Spinal cord (tissue), 10 donors: ENCODE results near the gene TBC1D24. TPM values are rescaled to one million over a fixed set of nuclear protein-coding genes. Genes with fewer than 3 reads are reported as not detected.

Source experiments
- DNase-seq, 6 donors: peaks; one replicate each; pipeline versions ENCODE4 v3.0.0 to v3.0.0-alpha.2; 2013 to 2015; ENCODE audit warnings: low spot score in 6 of 6, low read depth in 4 of 6
- H3K27ac ChIP-seq: one replicate; pipeline ENCODE4 v1.5.1; 2013; ENCODE audit warnings: low read depth, low read length, control low read depth
- H3K27me3 ChIP-seq: one replicate; pipeline ENCODE4 v1.6.1; 2013; ENCODE audit warnings: low read length; ENCODE audit not compliant: control insufficient read depth, insufficient read depth
- H3K36me3 ChIP-seq: one replicate; pipeline ENCODE4 v1.6.1; 2013; ENCODE audit warnings: low read length; ENCODE audit not compliant: control insufficient read depth, insufficient read depth
- H3K4me1 ChIP-seq: one replicate; pipeline ENCODE4 v1.6.1; 2013; ENCODE audit warnings: low read length; ENCODE audit not compliant: control insufficient read depth, insufficient read depth
- H3K4me3 ChIP-seq: one replicate; pipeline ENCODE4 v1.5.1; 2013; ENCODE audit warnings: low read depth, low read length, control low read depth
- H3K9me3 ChIP-seq: one replicate; pipeline ENCODE4 v1.6.1; 2013; ENCODE audit warnings: low read length; ENCODE audit not compliant: control insufficient read depth, insufficient read depth
- WGBS: methylation state at CpG from one replicate; pipeline ENCODE4 v1.1.5; 2013; ENCODE audit warnings: missing lambda C conversion rate; ENCODE audit not compliant: insufficient coverage; 5-methylcytosine and 5-hydroxymethylcytosine counted together
- polyA plus RNA-seq, 2 donors: library from polyadenylated mRNA; unstranded; fragments of 120-200 nt; gene quantifications; one replicate each; pipeline ENCODE4 v1.2.1, GENCODE V29; 2013; ENCODE audit not compliant: insufficient read length in 2 of 2
- total RNA-seq, 2 donors: library from RNA; depleted of rRNA in 1 of 2; stranded (reverse); fragments of 120-200 nt in 1 of 2; fragments of >200 nt in 1 of 2; gene quantifications; one replicate each; pipeline versions ENCODE4 v1.2.3 to v1.2.4, GENCODE V29; 2013 to 2014
- donor health status: healthy.

TBC1D24 gene
- total and polyA plus RNA-seq, 4 donors: 22.2 to 64.2 (median 35.4) TPM

DNA sequence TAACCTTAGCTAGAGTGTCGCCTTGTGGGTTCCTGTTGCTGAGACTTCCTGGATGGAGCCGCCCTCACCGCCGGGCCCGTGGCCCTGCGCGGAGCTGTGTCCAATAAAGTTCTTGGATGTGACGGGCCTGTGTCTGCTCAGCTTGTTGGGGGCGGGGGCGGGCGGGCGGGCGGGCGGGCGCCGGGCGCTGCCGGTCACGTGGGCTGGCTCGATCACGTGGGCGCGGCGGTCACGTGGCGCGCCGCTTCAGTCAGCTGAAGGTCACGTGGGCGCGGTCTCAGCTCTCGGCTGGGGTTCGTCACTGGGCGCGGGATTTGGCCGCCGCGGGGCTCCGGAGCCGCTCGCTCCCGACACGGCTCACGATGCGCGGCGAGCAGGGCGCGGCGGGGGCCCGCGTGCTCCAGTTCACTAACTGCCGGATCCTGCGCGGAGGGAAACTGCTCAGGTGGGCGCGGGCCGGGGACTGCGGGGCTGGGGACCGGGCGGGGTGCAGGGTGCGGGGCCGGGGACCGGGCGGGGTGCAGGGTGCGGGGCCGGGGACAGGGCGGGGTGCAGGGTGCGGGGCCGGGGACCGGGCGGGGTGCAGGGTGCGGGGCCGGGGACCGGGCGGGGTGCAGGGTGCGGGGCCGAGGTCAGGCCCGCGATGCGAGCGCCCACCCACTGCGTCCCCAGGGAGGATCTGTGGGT is 45.3 kb downstream of the TBC1D24 start, which contains the start of gene AMDHD2:
Gene AMDHD2 (plus strand): TSS at position 275 of the 687 bp plus-strand sequence. CDS start 88 bp downstream, at position 363.
- Histone ChIP-seq H3K27me3 (no peaks in the 10 kb centered on the region), H3K36me3 (peaks cover 77% of the 10 kb centered on the region), H3K4me1 (peaks cover 57% of the 10 kb centered on the region), H3K4me3 (peak within 1 kb of the TSS; percentile 52), H3K9me3 (no peaks in the 10 kb centered on the region), H3K27ac (peak within 1 kb of the TSS; percentile 47)
- peak; percentile 57 to 95 (median 79) for DNase-seq
- under 1% methylated on average over 76 of the region's 83 CpGs for WGBS

- Histone ChIP-seq H3K27me3 (no peaks in the 10 kb centered on the region), H3K4me1 (peaks cover 50% of the 10 kb centered on the region), H3K27ac (no peak overlapping the region), H3K9me3 (no peaks in the 10 kb centered on the region), H3K4me3 (peak overlapping the region; percentile 52), H3K36me3 (peaks cover 80% of the 10 kb centered on the region)
- WGBS: 20% methylated on average over 28 of the region's 41 CpGs
- DNase-seq: no peak
These were observed 46.0 kb downstream of the TBC1D24 start for GRCh38 chr16:2520784-2521531.

- H3K27ac ChIP-seq: no peak overlapping the region
- peaks cover 83% of the 10 kb centered on the region for H3K36me3 ChIP-seq
- 88% methylated on average over 5 of the region's 6 CpGs for WGBS
These were observed 48.9 kb downstream of the TBC1D24 start for GRCh38 chr16:2523801-2524231.

GRCh38 chr16:2524339-2524938 is 49.5 kb downstream of the TBC1D24 start:
- Histone ChIP-seq H3K36me3 (peaks cover 83% of the 10 kb centered on the region), H3K4me3 (no peak overlapping the region)

More at GRCh38 chr16:2523801-2524231, 48.9 kb downstream of the TBC1D24 start:
- Histone ChIP-seq H3K9me3 (no peaks in the 10 kb centered on the region), H3K4me3 (no peak overlapping the region), H3K27me3 (no peaks in the 10 kb centered on the region), H3K4me1 (peaks cover 21% of the 10 kb centered on the region)
- no peak for DNase-seq

DNA sequence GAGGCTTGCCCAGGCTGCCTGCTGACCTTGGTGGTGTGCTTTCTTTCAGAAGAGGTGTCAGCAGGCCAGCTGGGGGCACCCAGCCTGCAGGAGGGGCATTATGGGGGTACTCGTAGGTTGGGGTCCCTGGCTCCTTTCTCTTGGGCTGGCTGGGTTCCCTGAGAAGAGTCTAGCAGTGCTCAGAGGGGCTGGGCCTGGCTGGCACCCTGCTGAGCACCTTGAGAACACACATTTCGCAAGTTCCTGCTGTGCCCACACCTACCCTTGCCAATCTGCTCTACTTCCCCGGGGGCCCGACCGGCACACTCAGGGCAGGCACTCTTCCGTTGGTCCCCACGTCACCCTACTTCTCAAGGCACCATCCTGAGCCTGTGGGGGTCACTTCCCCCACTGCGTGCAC is 51.2 kb downstream of the TBC1D24 start:
- no peak for DNase-seq
- WGBS: 95% methylated on average over 8 of the region's 8 CpGs
- Histone ChIP-seq H3K27me3 (no peaks in the 10 kb centered on the region), H3K27ac (no peak overlapping the region), H3K36me3 (peaks cover 91% of the 10 kb centered on the region), H3K4me1 (peaks cover 7% of the 10 kb centered on the region), H3K9me3 (no peaks in the 10 kb centered on the region), H3K4me3 (no peak overlapping the region)

More at GRCh38 chr16:2524339-2524938, 49.5 kb downstream of the TBC1D24 start:
- no peak for DNase-seq
- Histone ChIP-seq H3K9me3 (no peaks in the 10 kb centered on the region), H3K27me3 (no peaks in the 10 kb centered on the region), H3K27ac (no peak overlapping the region), H3K4me1 (peaks cover 15% of the 10 kb centered on the region)
- 89% methylated on average over 3 of the region's 9 CpGs for WGBS

GRCh38 chr16:2527071-2527783 is 52.3 kb downstream of the TBC1D24 start:
- Histone ChIP-seq H3K4me1 (peaks cover 10% of the 10 kb centered on the region), H3K4me3 (no peak overlapping the region), H3K27ac (no peak overlapping the region), H3K27me3 (no peaks in the 10 kb centered on the region), H3K9me3 (no peaks in the 10 kb centered on the region), H3K36me3 (peaks cover 87% of the 10 kb centered on the region)
- 85% methylated on average over 9 of the region's 12 CpGs for WGBS
- DNase-seq: no peak

DNA sequence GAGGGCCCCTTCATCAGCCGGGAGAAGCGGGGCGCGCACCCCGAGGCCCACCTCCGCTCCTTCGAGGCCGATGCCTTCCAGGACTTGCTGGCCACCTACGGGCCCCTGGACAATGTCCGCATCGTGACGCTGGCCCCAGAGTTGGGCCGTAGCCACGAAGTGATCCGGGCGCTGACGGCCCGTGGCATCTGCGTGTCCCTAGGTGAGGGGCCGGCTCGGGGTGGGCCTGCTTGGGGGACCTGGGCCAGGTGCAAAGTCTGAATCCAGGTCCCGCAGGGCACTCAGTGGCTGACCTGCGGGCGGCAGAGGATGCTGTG is 52.8 kb downstream of the TBC1D24 start:
- peaks cover 15% of the 10 kb centered on the region for H3K4me1 ChIP-seq
- H3K36me3 ChIP-seq: peaks cover 82% of the 10 kb centered on the region
- WGBS: 97% methylated on average over 24 of the region's 24 CpGs
- no peaks in the 10 kb centered on the region for H3K9me3 ChIP-seq
- H3K27me3 ChIP-seq: no peaks in the 10 kb centered on the region
- H3K4me3 ChIP-seq: no peak overlapping the region
- DNase-seq: no peak
- no peak overlapping the region for H3K27ac ChIP-seq

DNA sequence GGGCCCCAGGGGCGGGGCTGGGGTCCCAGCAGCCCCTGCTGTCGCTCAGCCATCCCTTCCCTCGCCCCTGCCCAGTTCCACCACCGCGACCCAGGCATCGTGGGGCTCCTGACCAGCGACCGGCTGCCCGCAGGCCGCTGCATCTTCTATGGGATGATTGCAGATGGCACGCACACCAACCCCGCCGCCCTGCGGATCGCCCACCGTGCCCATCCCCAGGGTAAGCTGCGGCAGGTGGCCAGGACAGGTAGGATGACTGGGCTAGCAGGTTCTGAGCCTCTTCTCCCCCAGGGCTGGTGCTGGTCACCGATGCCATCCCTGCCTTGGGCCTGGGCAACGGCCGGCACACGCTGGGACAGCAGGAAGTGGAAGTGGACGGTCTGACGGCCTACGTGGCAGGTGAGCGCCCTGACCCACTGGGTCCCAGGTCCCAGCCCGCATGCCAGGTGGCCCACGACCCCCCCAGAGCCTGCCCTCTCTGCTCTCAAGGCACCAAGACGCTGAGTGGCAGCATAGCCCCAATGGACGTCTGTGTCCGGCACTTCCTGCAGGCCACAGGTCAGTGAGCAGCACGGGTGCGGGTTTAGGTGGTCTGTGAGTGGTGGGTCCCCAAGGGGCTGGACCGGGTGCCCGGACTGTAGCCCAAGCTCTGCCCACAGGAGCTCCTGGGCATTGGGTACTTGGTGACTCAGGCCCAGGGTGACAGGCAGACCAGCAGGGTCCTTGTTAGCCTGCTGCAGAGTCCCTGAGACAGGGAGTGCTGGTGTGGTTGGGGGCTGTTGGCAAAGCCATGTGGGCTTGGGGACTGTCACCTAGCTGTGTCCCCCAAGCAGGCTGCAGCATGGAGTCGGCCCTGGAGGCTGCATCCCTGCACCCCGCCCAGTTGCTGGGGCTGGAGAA is 53.5 kb downstream of the TBC1D24 start:
- H3K4me1 ChIP-seq: peaks cover 18% of the 10 kb centered on the region
- WGBS: 94% methylated on average over 34 of the region's 36 CpGs
- peaks cover 75% of the 10 kb centered on the region for H3K36me3 ChIP-seq
- no peak overlapping the region for H3K27ac ChIP-seq
- H3K9me3 ChIP-seq: no peaks in the 10 kb centered on the region
- DNase-seq: no peak
- no peak overlapping the region for H3K4me3 ChIP-seq
- no peaks in the 10 kb centered on the region for H3K27me3 ChIP-seq
